Testis (tissue), 3 donors: Measurements from ENCODE around the gene PDZD7. TPM values are rescaled to one million over a fixed set of nuclear protein-coding genes. Genes with fewer than 3 reads are reported as not detected.

Experiments used
- DNase-seq: peaks from one replicate; pipeline ENCODE4 v3.0.0-alpha.2; 2019
- H3K27ac ChIP-seq, 2 donors: fragments of 200-600 bp; sonication (generic); one replicate each; pipeline ENCODE4 v1.5.1; 2019
- H3K27me3 ChIP-seq: fragments of 200-600 bp; sonication (generic); one replicate; pipeline ENCODE4 v1.5.1; 2019
- H3K36me3 ChIP-seq: fragments of 200-600 bp; sonication (generic); one replicate; pipeline ENCODE4 v1.5.1; 2017; ENCODE audit warnings: low read depth; ENCODE audit errors: missing control alignments
- H3K4me1 ChIP-seq: fragments of 200-600 bp; sonication (generic); one replicate; pipeline ENCODE4 v1.5.1; 2019
- H3K4me3 ChIP-seq, 2 donors: fragments of 200-600 bp; sonication (generic); one replicate each; pipeline ENCODE4 v1.5.1; 2017 to 2019
- H3K9me3 ChIP-seq: fragments of 200-600 bp; sonication (generic); one replicate; pipeline ENCODE4 v1.5.1; 2017
- CTCF ChIP-seq, 3 experiments: fragments of 450-650 bp in 2 of 3; fragments of 200-600 bp in 1 of 3; sonication (generic) in 1 of 3; IDR thresholded peaks; one replicate each; pipeline ENCODE4 v1.5.1; 2016 to 2019; ENCODE audit warnings: antibody characterized with exemption in 3 of 3, mild to moderate bottlenecking in 2 of 3, moderate library complexity in 1 of 3
- POLR2A ChIP-seq: fragments of 450-650 bp; IDR thresholded peaks from one replicate; pipeline ENCODE4 v1.6.1; 2017; ENCODE audit warnings: antibody characterized with exemption, mild to moderate bottlenecking, moderate library complexity
- WGBS, 2 donors: methylation state at CpG; one replicate each; pipeline ENCODE4 v1.1.5; 2018; 5-methylcytosine and 5-hydroxymethylcytosine counted together
- intact Hi-C: fragments of 100-400 bp; cut with DNase I; formaldehyde crosslinking; loops from one replicate; pipeline ENCODE4 v1.15.1; 2023; ENCODE audit warnings: low total_unique reads
- polyA plus RNA-seq: library from polyadenylated mRNA; stranded (reverse); fragments of 350-450 nt; fragmentation: Illumina TruSeq; extraction: RNeasy Lipid Tissue Mini Kit (QIAGEN cat#74804); gene quantifications from one replicate; pipeline ENCODE4 v1.2.3, GENCODE V29; 2014; ENCODE audit warnings: low read depth, low replicate concordance; ENCODE audit not compliant: insufficient read depth
- total RNA-seq, 2 donors: library from RNA; depleted of rRNA; stranded (reverse); fragments of >200 nt; gene quantifications; one replicate each; pipeline ENCODE4 v1.2.3, GENCODE V29; 2016

Gene PDZD7
- total and polyA plus RNA-seq, 3 donors from 2014 or later, result 1.6 to 3.5 (median 2.2) TPM

GRCh38 chr10:101030496-101031127 is 317 bp downstream of the PDZD7 start:
- intact Hi-C loops, result no loop called here
- DNase-seq, result no peak
- Histone ChIP-seq H3K9me3 (no peaks in the 10 kb centered on the region), H3K27me3 (no peaks in the 10 kb centered on the region), H3K4me3 (peak overlapping the region; percentile 72 to 73), H3K27ac (peak overlapping the region; percentile 93 to 98), H3K4me1 (peaks cover 11% of the 10 kb centered on the region), H3K36me3 (no peaks in the 10 kb centered on the region)
- TF ChIP-seq POLR2A (no peak), CTCF (IDR thresholded peaks at IDR 0.05) (no peak)
- 9 to 31% methylated on average over 5 to 16 of the region's 25 CpGs for WGBS, 2 donors

- Histone ChIP-seq H3K4me3 (no peak overlapping the region), H3K4me1 (peaks cover 11% of the 10 kb centered on the region), H3K27me3 (no peaks in the 10 kb centered on the region), H3K9me3 (no peaks in the 10 kb centered on the region), H3K27ac (no peak overlapping the region), H3K36me3 (no peaks in the 10 kb centered on the region)
- TF ChIP-seq CTCF (IDR thresholded peaks at IDR 0.05) (no peak), POLR2A (no peak)
- intact Hi-C loops, result no loop called here
- no peak for DNase-seq
- WGBS, 2 donors, result 55 to 61% methylated on average over 5 to 27 of the region's 27 CpGs
Observed at GRCh38 chr10:101029520-101030295, 1.2 kb downstream of the PDZD7 start.

GRCh38 chr10:101028446-101029337 is 2.2 kb downstream of the PDZD7 start:
- Histone ChIP-seq H3K9me3 (no peaks in the 10 kb centered on the region), H3K4me3 (no peak overlapping the region), H3K27me3 (no peaks in the 10 kb centered on the region), H3K27ac (no peak overlapping the region), H3K36me3 (no peaks in the 10 kb centered on the region), H3K4me1 (peaks cover 11% of the 10 kb centered on the region)
- TF ChIP-seq CTCF (IDR thresholded peaks at IDR 0.05), result no peak
- TF ChIP-seq POLR2A, result no peak
- DNase-seq, result no peak
- intact Hi-C loops, result no loop called here
- 86% methylated on average over 7 of the region's 7 CpGs for WGBS, 2 donors

GRCh38 chr10:101027106-101027720 is 3.7 kb downstream of the PDZD7 start:
- H3K27ac ChIP-seq, result no peak overlapping the region
- DNase-seq, result no peak
- TF ChIP-seq POLR2A (no peak), CTCF (IDR thresholded peaks at IDR 0.05) (no peak)
- H3K9me3 ChIP-seq, result no peaks in the 10 kb centered on the region
- no peak overlapping the region for H3K4me3 ChIP-seq
- intact Hi-C loops, result no loop called here
- H3K4me1 ChIP-seq, result peaks cover 6% of the 10 kb centered on the region
- H3K36me3 ChIP-seq, result no peaks in the 10 kb centered on the region
- no peaks in the 10 kb centered on the region for H3K27me3 ChIP-seq
- WGBS, 2 donors, result 78 to 81% methylated on average over 10 of the region's 10 CpGs
